K562 (cell line): ENCODE data around the gene DCPS. TPM values are rescaled to one million over a fixed set of nuclear protein-coding genes. Genes with fewer than 3 reads are reported as not detected.

Source experiments
- ATAC-seq: fragments of 200-7000 bp; cut with Tn5 transposase; 3 replicates; pipeline ENCODE4 v1.9.1; 2020; ENCODE audit warnings: moderate library complexity
- BruUV-seq: library from RNA; stranded (reverse); fragments of 400-500 nt; replicated peaks from 2 replicates; lab custom pipeline; 2021; lab: Mats Ljungman, UMichigan
- CTCF ChIA-PET: fragments of 300-600 bp; formaldehyde crosslinking; extraction: SDS; loops from one replicate; lab custom pipeline; 2021; ENCODE audit warnings: low intra/inter-chr PET ratio; lab: Yijun Ruan, JAX
- POLR2A ChIA-PET: fragments of 300-600, 350-650 bp; sonication (Branson Sonifier 250); formaldehyde crosslinking; extraction: SDS; loops from one replicate; lab custom pipeline; 2021; ENCODE audit warnings: antibody characterized with exemption, inconsistent platforms; lab: Yijun Ruan, JAX
- DNase-seq, 4 experiments: peaks; one replicate each; pipeline versions ENCODE4 v3.0.0 to v3.0.0-alpha.2; 2011 to 2018; ENCODE audit warnings: low spot score in 3 of 4, mixed read lengths in 3 of 4; ENCODE audit errors: extremely low read depth in 1 of 4
- FAIRE-seq: peaks from 2 replicates; lab custom pipeline; 2011; peaks lifted over from hg19 to GRCh38; lab: Jason Lieb, UNC
- H2AFZ ChIP-seq: 2 replicates; pipeline ENCODE4 v1.6.0; 2011; ENCODE audit warnings: low read depth, low read length, control low read depth, inconsistent platforms
- H3K27ac ChIP-seq: fragments of 200-600 bp; 3 replicates; pipeline ENCODE4 v1.8.0; 2011; ENCODE audit warnings: low read depth, mild to moderate bottlenecking, control low read depth, inconsistent platforms, low read length, moderate library complexity, mixed read lengths; ENCODE audit errors: extremely low read depth
- H3K27me3 ChIP-seq, 2 experiments: fragments of 300-600 bp in 1 of 2; 2 replicates in 1 of 2; 3 replicates in 1 of 2; pipeline versions ENCODE4 v1.6.0 to v1.8.0; 2011; ENCODE audit warnings: inconsistent platforms in 2 of 2, low read length in 2 of 2, mild to moderate bottlenecking in 1 of 2, mixed read lengths in 1 of 2, moderate library complexity in 1 of 2; ENCODE audit not compliant: control insufficient read depth in 2 of 2, insufficient read depth in 2 of 2
- H3K36me3 ChIP-seq: fragments of 300-600 bp; 3 replicates; pipeline ENCODE4 v1.8.0; 2011; ENCODE audit warnings: mild to moderate bottlenecking, low read length, inconsistent platforms; ENCODE audit not compliant: control insufficient read depth, insufficient read depth
- H3K4me1 ChIP-seq, 2 experiments: fragments of 200-600 bp in 1 of 2; replicated peaks in 1 of 2; 2 replicates in 1 of 2; 3 replicates in 1 of 2; pipeline versions ENCODE4 v1.5.1 to v1.8.0; 2011; ENCODE audit warnings: inconsistent platforms in 2 of 2, low read length in 2 of 2, mild to moderate bottlenecking in 1 of 2, mixed read lengths in 1 of 2, moderate library complexity in 1 of 2; ENCODE audit not compliant: control insufficient read depth in 2 of 2, insufficient read depth in 2 of 2
- H3K4me2 ChIP-seq: 2 replicates; pipeline ENCODE4 v1.6.1; 2011; ENCODE audit warnings: low read length, control low read depth, inconsistent platforms, mixed read lengths; ENCODE audit not compliant: insufficient read depth
- H3K4me3 ChIP-seq: fragments of 200-600 bp; sonication (generic), shearing (Covaris generic); 2 replicates; pipeline ENCODE4 v1.5.1; 2016; ENCODE audit warnings: control low read depth, inconsistent platforms
- H3K79me2 ChIP-seq: fragments of 200-600 bp; 3 replicates; pipeline ENCODE4 v1.8.0; 2011; ENCODE audit warnings: low read length, inconsistent platforms; ENCODE audit not compliant: control insufficient read depth, insufficient read depth
- H3K9ac ChIP-seq, 2 experiments: 2 replicates each; pipeline versions ENCODE4 v1.6.0 to v1.6.1; 2011; ENCODE audit warnings: low read depth in 2 of 2, low read length in 2 of 2, control low read depth in 1 of 2, inconsistent platforms in 1 of 2, mild to moderate bottlenecking in 1 of 2, mixed read lengths in 1 of 2; ENCODE audit not compliant: insufficient read depth in 1 of 2
- H3K9me1 ChIP-seq: one replicate; pipeline ENCODE4 v1.6.0; 2011; ENCODE audit warnings: inconsistent platforms, mild to moderate bottlenecking, low read length, moderate library complexity; ENCODE audit not compliant: control insufficient read depth, insufficient read depth
- H3K9me3 ChIP-seq: replicated peaks from 2 replicates; pipeline ENCODE4 v1.5.1; 2011; ENCODE audit warnings: low read depth, low read length, inconsistent platforms; ENCODE audit not compliant: control insufficient read depth, insufficient read depth
- H4K20me1 ChIP-seq: replicated peaks from 2 replicates; pipeline ENCODE4 v1.6.1; 2011; ENCODE audit warnings: low read length, inconsistent platforms, mixed read lengths; ENCODE audit not compliant: control insufficient read depth, insufficient read depth
- ARID1B ChIP-seq: fragments of 450-650 bp; IDR thresholded peaks from 2 replicates; pipeline ENCODE4 v1.6.1; 2016; ENCODE audit warnings: antibody characterized with exemption, mild to moderate bottlenecking, inconsistent platforms
- ARID3A ChIP-seq: IDR thresholded peaks from 2 replicates; pipeline ENCODE4 v1.6.1; 2012; ENCODE audit warnings: low read depth, low read length, improper control_type of control experiment, borderline replicate concordance
- HNRNPUL1 ChIP-seq: fragments of 200-400 bp; formaldehyde crosslinking; IDR thresholded peaks from 2 replicates; pipeline ENCODE4 v1.6.1; 2017; ENCODE audit warnings: low read length
- KDM2B ChIP-seq: fragments of 250-450 bp; sonication (Bioruptor Pico); IDR thresholded peaks from 2 replicates; pipeline ENCODE4 v1.8.0; 2021; ENCODE audit warnings: mild to moderate bottlenecking, moderate library complexity
- MTA3 ChIP-seq: fragments of 450-650 bp; formaldehyde crosslinking; IDR thresholded peaks from 2 replicates; pipeline ENCODE4 v1.6.1; 2017; ENCODE audit warnings: mild to moderate bottlenecking, borderline replicate concordance
- NKRF ChIP-seq: fragments of 450-650 bp; IDR thresholded peaks from 2 replicates; pipeline ENCODE4 v1.6.1; 2016; ENCODE audit warnings: borderline replicate concordance
- PRDM10 ChIP-seq: fragments of 450-650 bp; IDR thresholded peaks from 2 replicates; pipeline ENCODE4 v1.6.1; 2018; ENCODE audit not compliant: partially characterized antibody
- PRMT5 ChIP-seq: sonication (generic); formaldehyde crosslinking; IDR thresholded peaks from 2 replicates; pipeline ENCODE4 v1.5.0; 2020; ENCODE audit warnings: missing genetic modification reagents
- RUNX1 ChIP-seq: sonication (generic); IDR thresholded peaks from 2 replicates; pipeline ENCODE4 v1.6.1; 2016; ENCODE audit warnings: antibody characterized with exemption, low read depth
- ZBTB26 ChIP-seq: fragments of 450-650 bp; formaldehyde crosslinking; IDR thresholded peaks from 2 replicates; pipeline ENCODE4 v1.4.0; 2022; ENCODE audit warnings: missing genetic modification characterization
- ZNF224 ChIP-seq: sonication (generic); formaldehyde crosslinking; IDR thresholded peaks from 2 replicates; pipeline ENCODE4 v1.8.0; 2022; ENCODE audit warnings: mild to moderate bottlenecking, missing genetic modification reagents
- ZNF232 ChIP-seq: sonication (generic); formaldehyde crosslinking; IDR thresholded peaks from 2 replicates; pipeline ENCODE4 v1.8.0; 2022; ENCODE audit warnings: mild to moderate bottlenecking, missing genetic modification reagents
- ZNF239 ChIP-seq: fragments of 250-450 bp; sonication (Bioruptor Pico); IDR thresholded peaks from 2 replicates; pipeline ENCODE4 v1.4.0; 2020; ENCODE audit warnings: mild to moderate bottlenecking
- ZNF282 ChIP-seq: sonication (generic); formaldehyde crosslinking; IDR thresholded peaks from 2 replicates; pipeline ENCODE4 v1.8.1; 2023; ENCODE audit warnings: missing genetic modification reagents
- ZNF408 ChIP-seq: fragments of 250-450 bp; sonication (Bioruptor Pico); IDR thresholded peaks from 2 replicates; pipeline ENCODE4 v1.4.0; 2020; ENCODE audit warnings: low read depth, mild to moderate bottlenecking, moderate library complexity
- WGBS: fragments of 100-300 bp; shearing (Covaris generic); methylation state at CpG from one replicate; pipeline ENCODE4 v1.1.6; 2016; ENCODE audit warnings: low coverage, mixed read lengths; ENCODE audit not compliant: insufficient coverage; ENCODE audit errors: missing lambda C conversion rate; 5-methylcytosine and 5-hydroxymethylcytosine counted together
- in situ Hi-C: fragments of 300-500 bp; cut with MboI; formaldehyde crosslinking; loops from 4 replicates; pipeline ENCODE4 v1.15.0; 2018; ENCODE audit warnings: inconsistent platforms, mixed read lengths
- intact Hi-C: fragments of 100-400 bp; cut with micrococcal nuclease; formaldehyde crosslinking; loops from 2 replicates; pipeline ENCODE4 v1.14.2; 2022
- polyA plus RNA-seq, 8 experiments: library from polyadenylated mRNA; depleted of rRNA in 4 of 8; stranded (reverse) in 5 of 8; unstranded in 3 of 8; fragments of >200 nt; fragmentation: Nextera tagmentation in 2 of 8; fragmentation: Illumina TruSeq in 1 of 8; extraction: Ambion mirVana in 2 of 8; extraction: Trizol in 1 of 8; gene quantifications; 2 replicates each; pipeline versions ENCODE4 v1.2.1 to v1.2.3, GENCODE V29; 2011 to 2014; ENCODE audit warnings: inconsistent platforms in 1 of 8, missing spikeins in 1 of 8
- total RNA-seq, 7 experiments: library from RNA; depleted of rRNA in 6 of 7; stranded (reverse); fragments of >200 nt in 6 of 7; fragmentation: Illumina TruSeq in 2 of 7; extraction: Trizol in 2 of 7; gene quantifications; 2 replicates each; pipeline versions ENCODE4 v1.2.1 to v1.2.3, GENCODE V29; 2011 to 2021; ENCODE audit warnings: low replicate concordance in 1 of 7

The DCPS gene
- total and polyA plus RNA-seq, 9 of the 15 experiments (the other 6 are each of a cell fraction or from before 2014, with no cell fraction given) = 8.7 to 38.1 (median 17.9) TPM

GRCh38 chr11:126284829-126285228, 19.0 kb upstream of the DCPS start:
- H3K4me1 ChIP-seq = peaks cover 11 to 26% of the 10 kb centered on the region in 2 experiments; a peak in 4 of 5 replicates
- in situ Hi-C loops (no loop called here), intact Hi-C loops (no loop called here)
- H3K27me3 ChIP-seq = no peaks in the 10 kb centered on the region
- DNase-seq (peak in 2 of 4 experiments; percentile 62 to 90), FAIRE-seq (peak; percentile 86), ATAC-seq (peak; percentile 35)
- no peak overlapping the region for H3K27ac ChIP-seq
- no peaks in the 10 kb centered on the region for H3K36me3 ChIP-seq
- ChIA-PET POLR2A (interaction anchor here (0.7 kb wide), 1 partner anchor 49 kb away, joined by 3 read pairs; no protein-coding TSS in a partner anchor), CTCF (no interaction called here)
- no TSS peak for BruUV-seq
- WGBS = 5% methylated on average over 6 of the region's 6 CpGs
- peak overlapping the region; percentile 7; the same call in 1 of the 2 replicates for H3K4me2 ChIP-seq
- no peaks in the 10 kb centered on the region for H4K20me1 ChIP-seq
- H2AFZ ChIP-seq = no peak overlapping the region
- no peak overlapping the region for H3K9ac ChIP-seq
- no peaks in the 10 kb centered on the region; the same call in 1 of the 2 replicates for H3K9me3 ChIP-seq
- no peaks in the 10 kb centered on the region for H3K9me1 ChIP-seq
- H3K4me3 ChIP-seq = no peak overlapping the region
- no peaks in the 10 kb centered on the region for H3K79me2 ChIP-seq
- TF ChIP-seq HNRNPUL1 = no peak
- no peak for TF ChIP-seq ZNF239 (CRISPR knock-in tag)
- no peak for TF ChIP-seq KDM2B (CRISPR knock-in tag)
- TF ChIP-seq RUNX1 = no peak
- TF ChIP-seq PRDM10 = no peak
- no peak for TF ChIP-seq ARID3A
- TF ChIP-seq NKRF = no peak
- no peak for TF ChIP-seq ZNF408 (CRISPR knock-in tag)
- TF ChIP-seq PRMT5 (CRISPR knock-in tag) = no peak
- TF ChIP-seq ZNF282 (CRISPR knock-in tag) = no peak
- no peak for TF ChIP-seq ZBTB26 (CRISPR knock-in tag)
- peak; percentile 43; the same call in 1 of the 2 replicates for TF ChIP-seq ARID1B
- TF ChIP-seq ZNF224 (CRISPR knock-in tag) = no peak
- TF ChIP-seq MTA3 = no peak
- TF ChIP-seq ZNF232 (CRISPR knock-in tag) = no peak
